LNCAP (cell line): ENCODE results near the gene TSTD2.

ENCODE experiments used
- CTCF ChIP-seq: fragments of 450-650 bp; IDR thresholded peaks from 2 replicates; pipeline ENCODE4 v1.5.1; 2017; ENCODE audit warnings: mild to moderate bottlenecking

TSTD2 gene

GRCh38 chr9:97666907-97667686 lies 33.9 kb upstream of the TSTD2 start:
- no peak for TF ChIP-seq CTCF

GRCh38 chr9:97665742-97666141 lies 32.6 kb upstream of the TSTD2 start:
- TF ChIP-seq CTCF, result no peak

- no peak for TF ChIP-seq CTCF
These were observed 27.7 kb upstream of the TSTD2 start for GRCh38 chr9:97660847-97661246.

- no peak for TF ChIP-seq CTCF
These were observed 27.2 kb upstream of the TSTD2 start for GRCh38 chr9:97660340-97660739.

GRCh38 chr9:97659771-97660170 lies 26.6 kb upstream of the TSTD2 start:
- TF ChIP-seq CTCF, result no peak

- TF ChIP-seq CTCF, result no peak
These were observed 25.5 kb upstream of the TSTD2 start for GRCh38 chr9:97658707-97659106.

GRCh38 chr9:97651646-97652045 lies 18.5 kb upstream of the TSTD2 start:
- TF ChIP-seq CTCF, result no peak

GRCh38 chr9:97647996-97648395 lies 14.8 kb upstream of the TSTD2 start:
- TF ChIP-seq CTCF, result no peak
